Hepatocyte (in vitro differentiated cells): Measurements from ENCODE around the gene LRRC49.

ENCODE experiments used
- CTCF ChIP-seq: fragments of 200-600 bp; sonication (generic); IDR thresholded peaks from 2 replicates; pipeline ENCODE4 v1.5.1; 2016; ENCODE audit warnings: antibody characterized with exemption, mild to moderate bottlenecking; ENCODE audit not compliant: poor library complexity
- EZH2 ChIP-seq: fragments of 200-600 bp; sonication (generic); IDR thresholded peaks from 2 replicates; pipeline ENCODE4 v1.6.1; 2016; ENCODE audit warnings: antibody characterized with exemption, mild to moderate bottlenecking, borderline replicate concordance
- EZH2phosphoT487 ChIP-seq: fragments of 200-600 bp; sonication (generic); IDR thresholded peaks from one replicate; pipeline ENCODE4 v1.6.1; 2018; ENCODE audit warnings: antibody characterized with exemption, mild to moderate bottlenecking, low read depth, moderate library complexity; ENCODE audit not compliant: unreplicated experiment, severe bottlenecking

DNA sequence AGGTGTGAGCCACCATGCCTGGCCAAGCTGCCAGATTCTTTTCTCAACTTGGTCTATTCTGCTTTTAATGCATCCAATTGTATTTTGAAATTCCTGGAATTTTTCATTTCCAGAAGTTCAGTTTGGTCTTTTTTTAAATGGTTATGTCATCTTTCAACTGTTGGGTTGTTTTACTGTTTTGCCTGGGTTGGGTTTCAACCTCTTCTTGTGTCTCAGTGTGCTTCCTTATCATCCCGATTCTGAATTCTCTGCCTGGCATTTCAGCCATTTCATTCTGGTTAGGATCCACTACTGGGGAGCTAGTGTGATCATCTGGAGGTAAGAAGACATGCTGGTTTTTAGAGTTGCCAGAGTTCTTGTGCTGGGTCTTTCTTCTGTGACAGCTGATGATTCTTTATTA is 61.5 kb downstream of the LRRC49 start:
- TF ChIP-seq CTCF = no peak
- no peak for TF ChIP-seq EZH2phosphoT487
- no peak for TF ChIP-seq EZH2
